H9 (cell line): Measurements from ENCODE around the gene GEN1. TPM values are rescaled to one million over a fixed set of nuclear protein-coding genes. Genes with fewer than 3 reads are reported as not detected.

Source experiments
- DNase-seq: peaks from one replicate; pipeline ENCODE4 v3.0.0-alpha.2; 2017
- H2AFZ ChIP-seq: one replicate; pipeline ENCODE4 v1.6.1; 2013; ENCODE audit warnings: mild to moderate bottlenecking, low read length, control low read depth, moderate library complexity
- H2AK5ac ChIP-seq: 2 replicates; pipeline ENCODE4 v1.6.1; 2013; ENCODE audit warnings: low read length, control low read depth, mixed read lengths; ENCODE audit not compliant: insufficient read length
- H2BK120ac ChIP-seq: one replicate; pipeline ENCODE4 v1.6.1; 2013; ENCODE audit warnings: low read depth, mild to moderate bottlenecking, low read length, control low read depth, inconsistent platforms; ENCODE audit not compliant: poor library complexity, severe bottlenecking
- H2BK12ac ChIP-seq: 2 replicates; pipeline ENCODE4 v1.6.1; 2013; ENCODE audit warnings: low read length, control low read depth, mixed read lengths, low read depth; ENCODE audit not compliant: insufficient read length
- H2BK15ac ChIP-seq: 2 replicates; pipeline ENCODE4 v1.6.1; 2013; ENCODE audit warnings: low read depth, low read length, control low read depth
- H2BK20ac ChIP-seq: one replicate; pipeline ENCODE4 v1.6.1; 2013; ENCODE audit warnings: low read depth, mild to moderate bottlenecking, low read length, control low read depth, inconsistent platforms; ENCODE audit not compliant: poor library complexity, severe bottlenecking
- H2BK5ac ChIP-seq: 2 replicates; pipeline ENCODE4 v1.6.1; 2013; ENCODE audit warnings: low read length, control low read depth, mixed read lengths; ENCODE audit not compliant: insufficient read length
- H3K14ac ChIP-seq: 2 replicates; pipeline ENCODE4 v1.6.1; 2013; ENCODE audit warnings: low read length, control low read depth; ENCODE audit not compliant: insufficient read depth
- H3K18ac ChIP-seq: 2 replicates; pipeline ENCODE4 v1.6.1; 2013; ENCODE audit warnings: low read depth, mild to moderate bottlenecking, mixed read lengths, low read length, control low read depth; ENCODE audit not compliant: insufficient read length
- H3K23ac ChIP-seq: 2 replicates; pipeline ENCODE4 v1.6.1; 2013; ENCODE audit warnings: low read length, control low read depth, mixed read lengths, low read depth; ENCODE audit not compliant: insufficient read length
- H3K23me2 ChIP-seq: 2 replicates; pipeline ENCODE4 v1.6.1; 2013; ENCODE audit warnings: low read depth, mild to moderate bottlenecking, mixed read lengths, low read length, control low read depth; ENCODE audit not compliant: insufficient read length, poor library complexity, severe bottlenecking
- H3K27ac ChIP-seq: 2 replicates; pipeline ENCODE4 v1.5.1; 2013; ENCODE audit warnings: low read length, control low read depth, mixed read lengths, low read depth; ENCODE audit not compliant: insufficient read length
- H3K27me3 ChIP-seq: 2 replicates; pipeline ENCODE4 v1.6.1; 2013; ENCODE audit warnings: low read length, control low read depth, inconsistent platforms; ENCODE audit not compliant: insufficient read depth
- H3K4ac ChIP-seq: 2 replicates; pipeline ENCODE4 v1.6.1; 2013; ENCODE audit warnings: low read depth, mild to moderate bottlenecking, control low read depth, inconsistent platforms, low read length, moderate library complexity
- H3K4me1 ChIP-seq: 2 replicates; pipeline ENCODE4 v1.6.1; 2013; ENCODE audit warnings: low read length, control low read depth, inconsistent platforms; ENCODE audit not compliant: insufficient read depth
- H3K4me2 ChIP-seq: 2 replicates; pipeline ENCODE4 v1.6.1; 2013; ENCODE audit warnings: low read length, control low read depth, mixed read lengths; ENCODE audit not compliant: insufficient read length, insufficient read depth
- H3K56ac ChIP-seq: 2 replicates; pipeline ENCODE4 v1.6.1; 2013; ENCODE audit warnings: low read depth, mild to moderate bottlenecking, mixed read lengths, low read length, control low read depth; ENCODE audit not compliant: insufficient read length
- H3K79me1 ChIP-seq: 2 replicates; pipeline ENCODE4 v1.6.1; 2013; ENCODE audit warnings: low read depth, mild to moderate bottlenecking, moderate library complexity, low read length, control low read depth, inconsistent platforms; ENCODE audit not compliant: insufficient read depth, poor library complexity, severe bottlenecking
- H3K79me2 ChIP-seq: 2 replicates; pipeline ENCODE4 v1.6.1; 2013; ENCODE audit warnings: low read length, control low read depth, inconsistent platforms; ENCODE audit not compliant: insufficient read depth
- H3K9ac ChIP-seq: 2 replicates; pipeline ENCODE4 v1.6.1; 2013; ENCODE audit warnings: low read length, control low read depth, mixed read lengths; ENCODE audit not compliant: insufficient read length; ENCODE audit errors: extremely low read depth
- H3K9me3 ChIP-seq: one replicate; pipeline ENCODE4 v1.6.1; 2013; ENCODE audit warnings: low read depth, low read length, inconsistent platforms; ENCODE audit not compliant: control insufficient read depth
- H3T11ph ChIP-seq: one replicate; pipeline ENCODE4 v1.6.1; 2013; ENCODE audit warnings: mild to moderate bottlenecking, low read length, control low read depth, inconsistent platforms
- H4K20me1 ChIP-seq: one replicate; pipeline ENCODE4 v1.6.1; 2013; ENCODE audit not compliant: control insufficient read depth, insufficient read length, insufficient read depth
- H4K5ac ChIP-seq: 2 replicates; pipeline ENCODE4 v1.6.1; 2013; ENCODE audit warnings: low read depth, mild to moderate bottlenecking, mixed read lengths, low read length, control low read depth; ENCODE audit not compliant: insufficient read length
- H4K8ac ChIP-seq: replicated peaks from 2 replicates; pipeline ENCODE4 v1.6.1; 2013; ENCODE audit warnings: low read length, control low read depth, mixed read lengths, low read depth; ENCODE audit not compliant: insufficient read length
- H4K91ac ChIP-seq: 2 replicates; pipeline ENCODE4 v1.6.1; 2013; ENCODE audit warnings: low read depth, mild to moderate bottlenecking, moderate library complexity, mixed read lengths, low read length, control low read depth; ENCODE audit not compliant: insufficient read length
- H3K27ac Mint-ChIP-seq, 3 experiments: 2 replicates in 2 of 3; 3 replicates in 1 of 3; pipeline ENCODE4 v1.8.0; 2020 to 2021; ENCODE audit warnings: mixed read lengths in 3 of 3, mild to moderate bottlenecking in 1 of 3, moderate library complexity in 1 of 3
- H3K27me3 Mint-ChIP-seq: 2 replicates; pipeline ENCODE4 v1.8.0; 2021; ENCODE audit warnings: low read depth, mild to moderate bottlenecking, moderate library complexity, mixed read lengths
- H3K36me3 Mint-ChIP-seq, 3 experiments: 2 replicates in 2 of 3; 3 replicates in 1 of 3; pipeline ENCODE4 v1.8.0; 2020 to 2021; ENCODE audit warnings: low read depth in 3 of 3, mixed read lengths in 3 of 3; ENCODE audit not compliant: insufficient read depth in 1 of 3
- H3K4me1 Mint-ChIP-seq, 2 experiments: 2 replicates each; pipeline ENCODE4 v1.8.0; 2020; ENCODE audit warnings: mixed read lengths in 2 of 2
- H3K4me3 Mint-ChIP-seq, 2 experiments: 2 replicates in 1 of 2; 3 replicates in 1 of 2; pipeline ENCODE4 v1.8.0; 2020 to 2021; ENCODE audit warnings: mild to moderate bottlenecking in 2 of 2, mixed read lengths in 2 of 2, moderate library complexity in 1 of 2
- H3K9me3 Mint-ChIP-seq, 2 experiments: 2 replicates in 1 of 2; 3 replicates in 1 of 2; pipeline ENCODE4 v1.8.0; 2020; ENCODE audit warnings: mild to moderate bottlenecking in 2 of 2, mixed read lengths in 2 of 2, moderate library complexity in 1 of 2
- WGBS: extraction: QIAGEN DNeasy Blood & Tissue Kit; methylation state at CpG from one replicate; pipeline ENCODE4 v1.1.7; 2013; ENCODE audit warnings: missing lambda C conversion rate, low lambda C conversion rate, mixed read lengths; ENCODE audit not compliant: insufficient read length; ENCODE audit errors: extremely low coverage; 5-methylcytosine and 5-hydroxymethylcytosine counted together
- total RNA-seq: library from RNA; stranded (reverse); gene quantifications from 2 replicates; pipeline ENCODE4 v1.2.1, GENCODE V29; 2021
- TF ChIP-seq, protein P1 (sequence below): fragments of 200-600 bp; sonication (generic); conservative IDR thresholded peaks from 3 replicates; pipeline ENCODE4 v1.8.0; 2021; ENCODE audit warnings: antibody characterized with exemption, mild to moderate bottlenecking

GEN1 gene
- total RNA-seq, 1 experiment from 2014 or later = 28.1 TPM

DNA sequence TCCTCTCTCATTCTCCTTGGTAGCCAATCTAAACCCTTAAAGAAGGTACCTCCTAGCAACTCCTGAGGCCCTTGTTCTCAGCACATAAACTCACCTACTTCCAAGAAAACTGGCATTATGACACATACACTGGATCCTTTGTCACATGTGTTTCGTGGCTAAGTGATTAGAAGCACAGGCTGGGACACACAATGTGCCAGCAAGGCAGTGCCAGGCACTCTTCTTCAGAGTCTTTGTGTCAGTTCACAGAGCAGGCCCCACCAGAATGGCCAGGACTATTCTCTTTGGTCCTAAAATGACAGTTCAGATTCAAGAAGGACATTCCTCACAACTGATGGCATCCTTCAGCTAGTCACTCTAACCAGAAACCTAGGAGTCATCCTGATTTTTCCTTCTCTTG lies 40.6 kb upstream of the GEN1 start:
- Histone ChIP-seq H2AFZ (no peak overlapping the region), H3K14ac (no peak overlapping the region), H3K27ac (no peak overlapping the region), H3K4ac (no peak overlapping the region), H3K56ac (no peak overlapping the region), H3K23ac (no peak overlapping the region), H2AK5ac (no peak overlapping the region), H3T11ph (no peak overlapping the region), H2BK15ac (no peak overlapping the region), H2BK5ac (no peak overlapping the region), H3K9ac (no peak overlapping the region), H2BK120ac (no peak overlapping the region), H2BK12ac (no peak overlapping the region), H2BK20ac (no peak overlapping the region), H4K5ac (no peak overlapping the region), H3K18ac (no peak overlapping the region), H3K23me2 (no peaks in the 10 kb centered on the region), H3K4me1 (no peaks in the 10 kb centered on the region), H3K9me3 (no peaks in the 10 kb centered on the region), H3K79me2 (no peaks in the 10 kb centered on the region), H3K79me1 (no peaks in the 10 kb centered on the region), H3K27me3 (no peaks in the 10 kb centered on the region), H4K20me1 (no peaks in the 10 kb centered on the region), H4K91ac (no peak overlapping the region), H3K4me2 (no peak overlapping the region), H4K8ac (no peak overlapping the region)
- H3K27me3 Mint-ChIP-seq = no peaks in the 10 kb centered on the region; the same call in 1 of the 2 replicates
- DNase-seq = no peak
- no CpG with 5 or more reads among the region's 1 CpG for WGBS
- H3K9me3 Mint-ChIP-seq = no peaks in the 10 kb centered on the region
- TF ChIP-seq, protein P1, sequence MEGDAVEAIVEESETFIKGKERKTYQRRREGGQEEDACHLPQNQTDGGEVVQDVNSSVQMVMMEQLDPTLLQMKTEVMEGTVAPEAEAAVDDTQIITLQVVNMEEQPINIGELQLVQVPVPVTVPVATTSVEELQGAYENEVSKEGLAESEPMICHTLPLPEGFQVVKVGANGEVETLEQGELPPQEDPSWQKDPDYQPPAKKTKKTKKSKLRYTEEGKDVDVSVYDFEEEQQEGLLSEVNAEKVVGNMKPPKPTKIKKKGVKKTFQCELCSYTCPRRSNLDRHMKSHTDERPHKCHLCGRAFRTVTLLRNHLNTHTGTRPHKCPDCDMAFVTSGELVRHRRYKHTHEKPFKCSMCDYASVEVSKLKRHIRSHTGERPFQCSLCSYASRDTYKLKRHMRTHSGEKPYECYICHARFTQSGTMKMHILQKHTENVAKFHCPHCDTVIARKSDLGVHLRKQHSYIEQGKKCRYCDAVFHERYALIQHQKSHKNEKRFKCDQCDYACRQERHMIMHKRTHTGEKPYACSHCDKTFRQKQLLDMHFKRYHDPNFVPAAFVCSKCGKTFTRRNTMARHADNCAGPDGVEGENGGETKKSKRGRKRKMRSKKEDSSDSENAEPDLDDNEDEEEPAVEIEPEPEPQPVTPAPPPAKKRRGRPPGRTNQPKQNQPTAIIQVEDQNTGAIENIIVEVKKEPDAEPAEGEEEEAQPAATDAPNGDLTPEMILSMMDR = no peak
- no peaks in the 10 kb centered on the region for H3K4me1 Mint-ChIP-seq
- no peak overlapping the region for H3K4me3 Mint-ChIP-seq
- no peak overlapping the region for H3K27ac Mint-ChIP-seq
- peaks cover 17 to 51% (median 49%) of the 10 kb centered on the region in 3 experiments; a peak in 5 of 7 replicates for H3K36me3 Mint-ChIP-seq
